Fibroblast of the aortic adventitia (primary cell): ENCODE results near the gene WASL. TPM values are rescaled to one million over a fixed set of nuclear protein-coding genes. Genes with fewer than 3 reads are reported as not detected.
"Not testable (repeated sequence)": the region's sequence is repeated elsewhere in the genome, so short reads cannot be mapped to it uniquely, and the experiment has no call there.

Experiments used
- DNase-seq: peaks from one replicate; pipeline ENCODE4 v3.0.0-alpha.2; 2010; ENCODE audit warnings: low read depth
- H3K4me3 ChIP-seq: 2 replicates; pipeline ENCODE4 v1.5.1; 2011; ENCODE audit warnings: low read depth, mild to moderate bottlenecking, control low read depth, low read length, moderate library complexity
- total RNA-seq: library from RNA; depleted of rRNA; stranded (reverse); fragments of >200 nt; gene quantifications from 2 replicates; pipeline ENCODE4 v1.2.3, GENCODE V29; 2012; ENCODE audit warnings: low replicate concordance
- TF ChIP-seq, protein P1 (sequence below): IDR thresholded peaks from 2 replicates; pipeline ENCODE4 v1.5.1; 2011; ENCODE audit warnings: mild to moderate bottlenecking, low read length, control low read depth, inconsistent platforms; ENCODE audit not compliant: insufficient read depth

The WASL gene
- 12.8 and 31.9 TPM in 2 replicates for total RNA-seq

DNA sequence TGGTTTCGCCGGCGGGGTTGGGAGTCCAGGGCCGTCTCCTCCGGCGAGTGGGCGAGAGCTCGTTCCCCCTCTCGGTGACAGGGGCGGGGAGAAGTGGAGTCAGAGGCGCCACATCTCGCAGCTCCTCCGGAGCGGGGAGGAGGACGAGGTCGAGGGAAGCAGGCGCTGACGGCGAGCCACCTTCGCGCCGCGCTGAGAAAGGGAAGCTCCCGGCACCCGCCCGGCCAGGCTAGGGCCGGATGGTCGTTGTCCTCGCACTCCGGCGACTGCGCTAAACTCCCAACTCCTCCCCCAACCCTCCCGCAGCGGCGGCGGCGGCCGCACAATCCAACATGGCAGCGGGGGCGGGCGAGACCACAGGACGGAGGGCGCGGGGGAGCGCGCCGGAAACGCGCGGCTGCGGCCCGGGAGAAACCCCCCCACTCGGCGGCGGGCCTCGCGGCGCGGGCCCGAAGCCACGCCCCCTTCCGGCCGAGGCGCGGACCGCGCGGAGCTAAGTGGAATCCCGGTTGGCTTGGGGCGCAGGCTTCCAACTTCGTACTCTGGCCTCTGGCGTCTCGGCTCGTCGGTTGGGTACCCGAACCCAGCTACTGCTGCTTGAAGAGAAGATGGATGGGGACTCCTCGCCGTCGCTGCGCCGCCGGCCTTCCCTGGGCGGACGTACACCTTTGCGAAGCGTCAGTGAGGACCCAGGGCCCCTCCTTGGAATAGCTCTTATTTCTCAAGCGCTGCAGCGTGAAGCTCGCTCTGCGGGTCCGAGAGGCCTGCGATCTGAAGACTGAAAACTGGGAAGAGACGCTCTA is at the start of gene WASL:
WASL (minus strand) TSS at position 270 of the 803 bp plus-strand sequence; CDS start at position 1, 269 bp downstream.
- H3K4me3 ChIP-seq: peak within 1 kb of the TSS; percentile 91
- DNase-seq: peak; percentile 83
- TF ChIP-seq, protein P1, sequence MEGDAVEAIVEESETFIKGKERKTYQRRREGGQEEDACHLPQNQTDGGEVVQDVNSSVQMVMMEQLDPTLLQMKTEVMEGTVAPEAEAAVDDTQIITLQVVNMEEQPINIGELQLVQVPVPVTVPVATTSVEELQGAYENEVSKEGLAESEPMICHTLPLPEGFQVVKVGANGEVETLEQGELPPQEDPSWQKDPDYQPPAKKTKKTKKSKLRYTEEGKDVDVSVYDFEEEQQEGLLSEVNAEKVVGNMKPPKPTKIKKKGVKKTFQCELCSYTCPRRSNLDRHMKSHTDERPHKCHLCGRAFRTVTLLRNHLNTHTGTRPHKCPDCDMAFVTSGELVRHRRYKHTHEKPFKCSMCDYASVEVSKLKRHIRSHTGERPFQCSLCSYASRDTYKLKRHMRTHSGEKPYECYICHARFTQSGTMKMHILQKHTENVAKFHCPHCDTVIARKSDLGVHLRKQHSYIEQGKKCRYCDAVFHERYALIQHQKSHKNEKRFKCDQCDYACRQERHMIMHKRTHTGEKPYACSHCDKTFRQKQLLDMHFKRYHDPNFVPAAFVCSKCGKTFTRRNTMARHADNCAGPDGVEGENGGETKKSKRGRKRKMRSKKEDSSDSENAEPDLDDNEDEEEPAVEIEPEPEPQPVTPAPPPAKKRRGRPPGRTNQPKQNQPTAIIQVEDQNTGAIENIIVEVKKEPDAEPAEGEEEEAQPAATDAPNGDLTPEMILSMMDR: no peak

- no peak overlapping the region for H3K4me3 ChIP-seq
- peak; percentile 95 for DNase-seq
- TF ChIP-seq, protein P1: peak; percentile 50
Observed at GRCh38 chr7:123797673-123798531, 49.1 kb upstream of the WASL start.

- TF ChIP-seq, protein P1: no peak
- no peak overlapping the region for H3K4me3 ChIP-seq
- no peak for DNase-seq
Observed at GRCh38 chr7:123796568-123796967, 47.8 kb upstream of the WASL start.

DNA sequence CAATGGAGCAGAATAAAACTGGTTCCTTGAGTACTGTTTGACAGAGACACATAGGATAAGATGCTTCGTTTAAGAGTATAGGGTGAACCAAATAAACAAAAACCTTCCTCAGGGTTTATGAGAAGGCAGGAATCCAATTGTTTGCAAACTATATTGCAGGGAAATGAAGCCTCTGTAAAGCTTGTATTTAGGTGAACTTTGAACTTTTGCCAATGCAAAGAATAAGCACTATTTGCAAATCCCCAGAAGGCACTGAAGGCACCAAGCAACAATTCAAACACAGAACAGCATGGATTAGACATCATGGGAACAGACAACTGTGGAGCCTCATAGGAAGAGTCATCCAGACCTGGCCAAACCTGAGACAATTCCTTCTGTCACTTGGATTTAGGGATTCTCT is 47.1 kb upstream of the WASL start:
- DNase-seq: no peak
- no peak overlapping the region for H3K4me3 ChIP-seq
- TF ChIP-seq, protein P1: no peak

GRCh38 chr7:123795116-123795515 is 46.3 kb upstream of the WASL start:
- not testable (repeated sequence) for H3K4me3 ChIP-seq, DNase-seq

DNA sequence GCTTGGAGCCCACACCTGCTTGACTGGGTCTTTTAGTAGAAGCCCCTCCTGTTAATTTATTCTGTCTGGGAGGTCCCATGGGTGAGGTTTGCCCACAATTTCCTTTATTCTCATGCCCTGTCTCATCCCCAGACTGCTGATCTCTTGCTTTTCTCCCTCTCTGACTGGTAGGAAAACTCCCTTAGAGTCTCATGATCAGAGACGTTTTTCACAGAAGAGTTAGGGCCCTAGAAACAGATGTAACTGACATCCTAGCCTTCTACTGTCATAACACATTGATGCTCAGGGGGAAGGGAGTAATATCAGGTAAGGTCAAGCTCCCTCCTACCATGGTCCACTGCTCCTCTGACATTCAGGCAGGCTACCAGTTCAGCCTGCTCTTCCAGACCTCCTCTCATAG is 43.7 kb upstream of the WASL start:
- no peak for DNase-seq
- no peak overlapping the region for H3K4me3 ChIP-seq
- TF ChIP-seq, protein P1: no peak

GRCh38 chr7:123791001-123791400 is 42.2 kb upstream of the WASL start:
- TF ChIP-seq, protein P1: no peak
- no peak for DNase-seq
- H3K4me3 ChIP-seq: no peak overlapping the region
